ENCODE results near the gene FGF12. TPM values are rescaled to one million over a fixed set of nuclear protein-coding genes. Genes with fewer than 3 reads are reported as not detected.

FGF12 gene
- total RNA-seq, 2 experiments from 2014 or later, result not detected

- ATAC-seq (ENCODE audit: poor library complexity) (no peak), DNase-seq (no peak)
- H3K27me3 ChIP-seq (ENCODE audit: control insufficient read depth in 1 of 2, insufficient read depth in 2 of 2, low read length in 2 of 2), result no peaks in the 10 kb centered on the region
- POLR2A ChIA-PET, result no interaction called here
- intact Hi-C loops (cut with DNase I, micrococcal nuclease), result no loop called here
- Mint-ChIP-seq H3K27ac (no peak overlapping the region), H3K4me1 (ENCODE audit: low read depth) (no peaks in the 10 kb centered on the region), H3K4me3 (no peak overlapping the region), H3K36me3 (ENCODE audit: low read depth) (no peaks in the 10 kb centered on the region), H3K9me3 (peaks cover 2% of the 10 kb centered on the region), H3K27me3 (no peaks in the 10 kb centered on the region)
- no peaks in the 10 kb centered on the region for H3K9me3 ChIP-seq (ENCODE audit: control insufficient read depth in 1 of 2, insufficient read depth in 1 of 2, low read length in 2 of 2)
- TF ChIP-seq CTCF (IDR thresholded peaks at IDR 0.05), result no peak
- H3K27ac ChIP-seq (ENCODE audit: low read depth in 1 of 2, low read length in 2 of 2), result no peak overlapping the region
- CTCF ChIA-PET, result no interaction called here
- H3K4me1 ChIP-seq (ENCODE audit: insufficient read depth, low read length), result no peaks in the 10 kb centered on the region
- no peak overlapping the region for H3K4me3 ChIP-seq (ENCODE audit: low read length)
- H3K36me3 ChIP-seq (ENCODE audit: insufficient read depth, low read length), result no peaks in the 10 kb centered on the region
Measured at GRCh38 chr3:192261135-192261534, 466.2 kb downstream of the FGF12 start.

- H3K4me1 Mint-ChIP-seq (ENCODE audit: low read depth), result no peaks in the 10 kb centered on the region
- H3K4me3 ChIP-seq (ENCODE audit: low read length), result no peak overlapping the region
- intact Hi-C loops (cut with DNase I, micrococcal nuclease), result no loop called here
- no peak overlapping the region for H3K27ac Mint-ChIP-seq
- no peak overlapping the region for H3K27ac ChIP-seq (ENCODE audit: low read depth in 1 of 2, low read length in 2 of 2)
- DNase-seq (no peak), ATAC-seq (ENCODE audit: poor library complexity) (no peak)
- no peaks in the 10 kb centered on the region for H3K36me3 Mint-ChIP-seq (ENCODE audit: low read depth)
- H3K4me3 Mint-ChIP-seq, result no peak overlapping the region
- H3K4me1 ChIP-seq (ENCODE audit: insufficient read depth, low read length), result no peaks in the 10 kb centered on the region
- ChIA-PET POLR2A (no interaction called here), CTCF (no interaction called here)
- no peaks in the 10 kb centered on the region for H3K9me3 ChIP-seq (ENCODE audit: control insufficient read depth in 1 of 2, insufficient read depth in 1 of 2, low read length in 2 of 2)
- no peaks in the 10 kb centered on the region for H3K27me3 ChIP-seq (ENCODE audit: control insufficient read depth in 1 of 2, insufficient read depth in 2 of 2, low read length in 2 of 2)
- TF ChIP-seq CTCF (IDR thresholded peaks at IDR 0.05), result no peak
- H3K9me3 Mint-ChIP-seq, result peaks cover 2% of the 10 kb centered on the region
- no peaks in the 10 kb centered on the region for H3K27me3 Mint-ChIP-seq
- H3K36me3 ChIP-seq (ENCODE audit: insufficient read depth, low read length), result no peaks in the 10 kb centered on the region
Measured at GRCh38 chr3:192260116-192261010, 467.0 kb downstream of the FGF12 start.

GRCh38 chr3:192259661-192260060 lies 467.7 kb downstream of the FGF12 start:
- Histone ChIP-seq H3K27me3 (ENCODE audit: control insufficient read depth in 1 of 2, insufficient read depth in 2 of 2, low read length in 2 of 2) (no peaks in the 10 kb centered on the region), H3K4me3 (ENCODE audit: low read length) (no peak overlapping the region), H3K9me3 (ENCODE audit: control insufficient read depth in 1 of 2, insufficient read depth in 1 of 2, low read length in 2 of 2) (no peaks in the 10 kb centered on the region), H3K36me3 (ENCODE audit: insufficient read depth, low read length) (no peaks in the 10 kb centered on the region), H3K4me1 (ENCODE audit: insufficient read depth, low read length) (no peaks in the 10 kb centered on the region), H3K27ac (ENCODE audit: low read depth in 1 of 2, low read length in 2 of 2) (no peak overlapping the region)
- no peak overlapping the region for H3K4me3 Mint-ChIP-seq
- no peaks in the 10 kb centered on the region for H3K36me3 Mint-ChIP-seq (ENCODE audit: low read depth)
- ATAC-seq (ENCODE audit: poor library complexity) (no peak), DNase-seq (no peak)
- POLR2A ChIA-PET, result no interaction called here
- H3K4me1 Mint-ChIP-seq (ENCODE audit: low read depth), result no peaks in the 10 kb centered on the region
- H3K9me3 Mint-ChIP-seq, result peaks cover 2% of the 10 kb centered on the region
- no peaks in the 10 kb centered on the region for H3K27me3 Mint-ChIP-seq
- intact Hi-C loops (cut with DNase I, micrococcal nuclease), result no loop called here
- CTCF ChIA-PET, result no interaction called here
- no peak for TF ChIP-seq CTCF (IDR thresholded peaks at IDR 0.05)
- no peak overlapping the region for H3K27ac Mint-ChIP-seq
